Measurements from ENCODE around the gene ELOVL7. TPM values are rescaled to one million over a fixed set of nuclear protein-coding genes. Genes with fewer than 3 reads are reported as not detected.
"Not testable (repeated sequence)": the region's sequence is repeated elsewhere in the genome, so short reads cannot be mapped to it uniquely, and the experiment has no call there.

ELOVL7 gene
- polyA plus RNA-seq, 1 donor = 20.3 TPM

- not testable (repeated sequence) for DNase-seq
These were observed 128.7 kb downstream of the ELOVL7 start for GRCh38 chr5:60715201-60715928.

- DNase-seq = no peak
These were observed 131.1 kb downstream of the ELOVL7 start for GRCh38 chr5:60712950-60713349.

- DNase-seq = not testable (repeated sequence)
These were observed 132.2 kb downstream of the ELOVL7 start for GRCh38 chr5:60711892-60712291.

GRCh38 chr5:60710362-60710761 is 133.7 kb downstream of the ELOVL7 start:
- DNase-seq = no peak

- no peak for DNase-seq
These were observed 138.9 kb downstream of the ELOVL7 start for GRCh38 chr5:60705144-60705543.

- DNase-seq = no peak
These were observed 140.1 kb downstream of the ELOVL7 start for GRCh38 chr5:60703944-60704343.

Other genes starting within 250 kb of the ELOVL7 start
- gene DEPDC1B, start 144.1 kb downstream of the ELOVL7 start, polyA plus RNA-seq (ENCODE audit: insufficient read length) = 35.0 TPM
- gene ERCC8, start 100.8 kb upstream of the ELOVL7 start, polyA plus RNA-seq (ENCODE audit: insufficient read length) = 29.7 TPM
- 25.7 TPM for gene NDUFAF2, start 100.9 kb upstream of the ELOVL7 start, polyA plus RNA-seq (ENCODE audit: insufficient read length)